EH (cell line): Measurements from ENCODE around the gene SEC24D.
A peak's percentile ranks its signal among the peaks of the same experiment; 100 is the strongest.

Source experiments
- DNase-seq: peaks from one replicate; pipeline ENCODE4 v3.0.0-alpha.2; 2015; ENCODE audit warnings: low read depth

The SEC24D gene

DNA sequence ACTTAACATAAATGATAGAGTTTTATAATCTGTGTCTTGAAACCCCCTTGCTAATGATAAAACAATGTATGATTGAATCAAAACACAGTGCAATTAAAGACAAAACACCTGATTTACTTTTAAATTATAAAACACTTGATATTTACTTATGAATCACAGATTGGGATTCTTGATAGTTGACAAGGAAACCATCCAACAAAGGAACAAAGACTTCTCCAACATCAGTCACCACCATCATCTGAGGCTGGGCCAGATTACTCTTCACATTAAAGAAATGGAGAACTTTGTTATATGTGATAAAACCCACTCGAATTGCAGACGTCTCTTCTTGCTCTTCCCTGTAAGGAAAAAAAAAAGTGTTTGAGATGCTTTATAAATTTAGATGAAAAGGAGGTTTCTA, 83.4 kb downstream of the SEC24D start:
- DNase-seq: peak; percentile 61

GRCh38 chr4:118751629-118752323, 84.2 kb downstream of the SEC24D start:
- DNase-seq: peak; percentile 92

DNA sequence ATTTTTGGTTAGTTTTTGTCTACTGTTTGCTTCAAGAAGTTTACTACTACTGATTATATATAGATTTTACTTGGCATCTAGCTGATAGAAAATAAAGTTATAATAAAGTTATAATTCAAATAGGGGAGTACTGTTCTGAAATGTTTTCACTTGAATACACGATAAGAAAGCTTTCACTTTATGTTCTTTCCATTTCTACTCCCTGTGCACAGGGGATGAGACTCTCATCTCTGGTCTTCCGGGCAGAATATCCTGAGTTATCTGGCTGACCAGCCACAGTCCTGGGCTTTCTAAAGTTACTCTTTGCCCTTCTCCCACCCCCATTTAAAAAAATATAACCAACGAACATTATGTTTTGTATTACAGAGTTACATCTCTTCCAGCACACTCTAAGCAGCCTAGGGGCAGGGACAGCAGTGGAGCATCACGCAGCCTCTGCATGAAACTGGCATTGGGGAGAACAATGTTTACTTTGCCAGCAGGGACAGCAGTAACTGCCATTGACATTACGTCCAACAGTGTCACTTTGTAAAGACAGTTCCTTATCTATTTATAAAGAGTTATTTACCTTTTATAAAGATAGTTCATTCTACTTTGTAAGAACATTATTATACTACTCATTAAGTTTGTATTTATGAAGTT, 86.5 kb downstream of the SEC24D start:
- no peak for DNase-seq

- DNase-seq: no peak
Measured at GRCh38 chr4:118746251-118746919, 89.5 kb downstream of the SEC24D start.

DNA sequence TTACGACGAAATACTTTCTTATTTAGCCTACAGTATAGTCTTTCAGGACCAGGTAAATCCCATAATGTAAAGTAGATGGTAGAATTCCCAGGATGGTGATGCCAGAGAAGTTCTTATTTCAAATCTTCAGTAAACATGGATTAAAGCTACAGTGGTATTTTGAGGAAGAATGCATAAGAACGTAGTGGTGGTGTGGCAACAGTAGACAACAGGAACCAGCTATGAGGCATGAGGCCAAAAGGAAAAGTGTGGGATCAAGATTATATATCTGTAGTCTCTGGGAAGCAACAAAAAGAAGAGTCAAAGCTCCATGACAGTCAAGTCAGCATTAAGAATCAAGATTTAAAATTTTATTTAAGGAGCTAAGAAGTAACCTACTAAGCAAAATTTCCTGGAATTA, 90.6 kb downstream of the SEC24D start:
- DNase-seq: peak; percentile 39

DNA sequence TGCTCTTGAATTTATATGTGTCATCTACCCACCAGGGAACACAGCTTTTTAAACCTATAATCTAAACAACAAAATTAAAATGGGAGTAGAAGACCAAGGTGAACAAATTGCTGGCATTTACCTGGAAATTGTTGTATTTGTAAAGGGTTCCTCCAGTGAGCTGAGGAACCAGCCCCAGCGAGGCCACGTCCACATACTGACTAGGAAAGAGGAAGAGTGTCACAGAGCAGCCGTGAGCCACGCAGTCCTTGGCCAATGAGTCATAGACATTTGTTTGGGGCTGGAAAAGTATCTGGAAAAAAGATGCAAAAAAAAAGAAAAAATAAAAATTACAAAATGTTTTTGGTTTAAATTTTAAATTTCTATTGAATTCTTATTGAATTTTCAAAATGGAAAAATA, 92.1 kb downstream of the SEC24D start:
- DNase-seq: peak; percentile 50

GRCh38 chr4:118742050-118742449, 93.9 kb downstream of the SEC24D start:
- no peak for DNase-seq

- no peak for DNase-seq
Measured at GRCh38 chr4:118741301-118741855, 94.5 kb downstream of the SEC24D start.

GRCh38 chr4:118740869-118741268, 95.1 kb downstream of the SEC24D start:
- peak; percentile 37 for DNase-seq

DNA sequence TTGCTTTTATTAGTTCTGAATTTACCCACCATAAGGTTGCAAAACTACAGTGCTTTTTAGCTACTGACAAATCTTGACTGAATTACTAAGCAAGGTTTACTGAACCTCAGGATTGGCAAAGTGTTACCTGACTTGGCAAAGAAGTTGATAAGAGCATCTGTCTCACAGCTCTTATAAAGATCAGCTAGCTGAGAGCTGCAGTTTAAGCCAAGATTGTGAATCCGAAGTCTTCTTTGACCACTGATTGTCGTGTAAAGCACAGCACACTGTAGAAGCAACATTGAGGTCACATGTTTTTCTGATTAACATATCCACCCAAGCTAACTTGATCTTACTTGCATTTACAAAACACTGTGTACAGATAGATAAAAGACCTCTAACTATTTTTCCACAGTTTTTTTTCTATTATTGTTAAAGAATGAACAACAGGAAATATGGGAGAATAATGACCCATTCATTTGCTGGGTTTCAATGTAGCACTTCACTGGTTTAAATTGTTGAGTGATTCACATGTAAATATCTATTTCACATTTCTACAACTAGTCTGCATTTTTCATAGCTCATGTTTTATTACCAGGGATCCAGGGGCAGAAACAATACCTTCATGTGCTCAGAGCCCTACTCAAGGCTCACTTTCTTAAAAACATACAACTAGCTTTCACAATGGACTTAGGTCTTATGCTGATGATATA, 96.8 kb downstream of the SEC24D start:
- no peak for DNase-seq

DNA sequence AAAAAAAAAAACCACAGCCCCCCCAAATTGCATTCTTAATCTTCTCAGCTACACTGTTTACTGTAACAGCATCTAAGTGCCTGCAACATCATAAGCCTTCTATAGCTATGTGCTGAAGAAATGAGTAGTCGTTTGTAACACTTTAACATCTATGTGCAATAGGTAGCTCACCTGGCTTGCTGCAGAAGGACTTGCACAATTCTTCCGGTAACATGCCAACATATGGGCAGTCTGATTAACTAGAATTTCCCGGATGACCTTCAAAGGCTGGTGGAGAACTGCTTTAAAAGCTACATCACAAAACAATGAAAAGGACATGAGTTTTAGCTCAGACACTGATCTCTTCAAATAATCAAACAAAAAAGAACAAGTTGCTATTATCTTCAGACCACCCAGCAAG, 97.8 kb downstream of the SEC24D start:
- no peak for DNase-seq

DNA sequence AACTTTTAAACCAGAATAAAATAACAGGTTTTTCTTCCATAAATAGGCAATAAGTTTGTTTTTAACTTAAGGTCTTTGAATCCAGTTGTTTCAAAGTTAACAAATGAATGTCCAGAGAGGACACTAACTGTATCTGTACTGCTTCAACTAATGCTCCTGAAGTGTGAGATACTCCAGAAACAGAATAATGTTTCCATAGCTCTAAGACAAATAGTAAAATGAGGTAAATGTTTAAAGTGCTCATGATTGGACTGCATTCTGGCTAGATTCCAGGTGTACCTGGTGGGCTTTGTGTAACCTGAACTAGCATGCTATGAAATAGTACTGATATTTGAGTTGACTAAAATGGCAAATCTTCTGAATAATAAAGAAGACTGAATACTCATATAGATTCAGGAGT, 99.0 kb downstream of the SEC24D start:
- DNase-seq: no peak

DNA sequence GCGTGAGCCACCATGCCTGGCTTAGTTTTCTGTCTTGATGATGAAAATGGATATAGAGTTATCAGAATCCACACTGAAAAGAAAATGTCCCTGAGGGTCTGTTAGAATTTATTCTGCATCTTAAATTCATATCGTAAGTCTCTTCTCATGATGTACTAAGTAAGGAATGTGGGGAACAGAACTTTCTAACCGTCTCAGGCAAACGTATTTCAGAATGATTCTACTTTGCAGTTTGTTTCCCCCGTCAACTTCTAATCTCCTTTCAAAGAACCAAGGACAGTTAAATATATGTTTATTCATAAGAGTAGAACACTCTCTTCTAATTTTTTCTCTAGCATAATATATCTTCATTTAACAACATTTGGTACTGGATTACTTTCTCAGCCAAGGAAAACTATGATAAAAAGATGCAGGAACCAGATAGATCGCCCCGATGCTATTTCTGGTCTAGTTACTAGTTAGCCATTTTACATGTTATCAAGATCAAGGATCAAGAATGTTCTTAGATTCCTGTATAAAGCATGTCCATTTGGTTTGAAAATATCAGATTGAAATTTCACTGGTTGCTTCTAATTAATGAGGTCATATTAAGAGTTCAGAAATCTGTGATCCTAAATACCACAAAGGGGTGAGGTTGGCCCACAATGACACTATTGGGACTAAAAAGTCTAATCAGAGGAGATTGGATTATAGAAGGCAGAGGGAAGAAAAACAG, 101.3 kb downstream of the SEC24D start:
- peak; percentile 45 for DNase-seq

- DNase-seq: peak; percentile 75
Measured at GRCh38 chr4:118732591-118733330, 103.2 kb downstream of the SEC24D start.

- no peak for DNase-seq
Measured at GRCh38 chr4:118730683-118731082, 105.2 kb downstream of the SEC24D start.

DNA sequence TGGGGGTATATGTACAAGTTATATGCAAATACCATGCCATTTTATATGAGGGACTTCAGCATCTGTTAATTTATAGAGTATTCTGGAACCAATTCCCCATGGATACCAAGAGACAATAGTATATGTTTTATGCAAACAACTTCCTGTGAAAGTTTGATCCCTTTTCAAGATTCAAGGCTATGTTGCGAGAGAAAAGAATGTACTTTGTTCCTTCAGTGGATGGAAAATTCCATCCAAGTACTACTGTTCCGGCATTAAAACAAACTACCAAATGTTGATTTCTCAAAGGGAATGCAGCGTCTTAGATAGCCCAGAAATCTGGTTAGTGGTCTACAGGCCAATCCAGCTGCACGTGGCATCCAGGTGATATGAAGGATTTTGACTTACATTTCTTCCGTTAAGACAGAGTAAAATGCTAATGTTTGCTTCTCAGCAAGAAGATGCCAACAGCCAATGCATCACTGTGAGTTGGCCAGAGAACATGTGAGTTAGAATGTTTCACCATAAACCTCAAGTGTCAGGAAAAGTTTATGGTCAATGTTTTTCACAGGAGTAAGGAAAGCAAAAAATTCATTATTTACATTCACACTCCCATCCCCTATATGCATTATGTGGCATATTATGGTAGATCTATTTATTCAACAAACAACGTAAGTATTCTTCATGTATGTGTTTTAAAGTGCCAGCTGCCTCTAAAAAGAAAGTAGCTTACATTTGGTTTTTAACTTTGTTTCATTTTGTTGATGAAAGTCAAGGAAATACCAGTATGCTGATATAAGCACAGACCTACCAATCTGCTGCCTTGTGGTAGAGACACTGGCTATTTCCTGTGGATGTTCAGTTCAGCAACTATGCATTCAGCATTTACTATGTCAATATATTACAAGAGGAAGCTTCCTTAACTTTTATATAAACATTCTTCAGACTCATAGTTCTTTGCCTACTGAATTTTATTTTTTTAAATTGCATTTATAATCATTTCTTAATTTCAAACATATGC, 106.3 kb downstream of the SEC24D start:
- DNase-seq: peak; percentile 90

DNA sequence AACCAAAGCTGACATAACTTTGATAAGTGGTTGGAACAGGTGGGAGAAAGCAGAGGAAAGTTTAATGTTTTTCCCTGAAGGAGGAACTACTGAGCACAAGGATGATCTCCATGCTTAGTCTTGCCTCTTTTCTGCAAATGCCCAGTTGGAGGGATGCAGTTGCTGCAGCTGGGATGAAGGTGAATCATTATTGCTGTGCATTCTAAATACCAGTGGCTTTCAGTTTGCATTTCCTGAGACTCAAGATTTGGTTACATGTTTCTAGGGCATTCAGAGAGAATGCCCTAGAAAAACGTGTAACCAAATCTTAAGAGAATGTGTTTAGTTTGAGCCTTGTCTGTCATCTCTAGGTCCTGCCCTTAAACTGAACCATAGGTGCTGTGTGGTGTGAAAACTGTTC, 108.6 kb downstream of the SEC24D start:
- peak; percentile 44 for DNase-seq

DNA sequence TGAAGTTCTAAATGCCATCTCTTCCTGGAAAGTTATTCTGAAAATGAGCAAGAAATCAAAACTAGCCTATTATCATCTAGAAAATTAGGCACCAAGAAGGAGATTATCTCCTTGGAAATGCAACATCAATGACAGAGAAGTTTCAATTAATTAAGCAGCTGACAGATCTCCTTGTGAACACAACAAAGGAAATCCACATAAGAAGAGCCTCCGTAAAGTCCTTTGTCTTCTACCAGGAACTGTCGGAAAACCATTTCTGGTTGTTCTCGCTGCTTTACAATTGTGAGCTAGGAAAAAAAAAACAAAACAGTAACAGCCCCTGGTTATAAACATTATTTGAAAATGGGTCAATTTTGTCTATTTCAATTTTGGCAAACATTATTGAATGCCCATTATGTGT, 112.6 kb downstream of the SEC24D start:
- no peak for DNase-seq

GRCh38 chr4:118721752-118722151, 114.2 kb downstream of the SEC24D start:
- DNase-seq: no peak
